Limb (tissue), 2 donors: ENCODE results near the gene PTCH1.

Experiments
- DNase-seq, 2 donors: peaks; one replicate each; pipeline ENCODE4 v3.0.0-alpha.2; 2016; ENCODE audit errors: extremely low spot score in 2 of 2

Gene PTCH1

DNA sequence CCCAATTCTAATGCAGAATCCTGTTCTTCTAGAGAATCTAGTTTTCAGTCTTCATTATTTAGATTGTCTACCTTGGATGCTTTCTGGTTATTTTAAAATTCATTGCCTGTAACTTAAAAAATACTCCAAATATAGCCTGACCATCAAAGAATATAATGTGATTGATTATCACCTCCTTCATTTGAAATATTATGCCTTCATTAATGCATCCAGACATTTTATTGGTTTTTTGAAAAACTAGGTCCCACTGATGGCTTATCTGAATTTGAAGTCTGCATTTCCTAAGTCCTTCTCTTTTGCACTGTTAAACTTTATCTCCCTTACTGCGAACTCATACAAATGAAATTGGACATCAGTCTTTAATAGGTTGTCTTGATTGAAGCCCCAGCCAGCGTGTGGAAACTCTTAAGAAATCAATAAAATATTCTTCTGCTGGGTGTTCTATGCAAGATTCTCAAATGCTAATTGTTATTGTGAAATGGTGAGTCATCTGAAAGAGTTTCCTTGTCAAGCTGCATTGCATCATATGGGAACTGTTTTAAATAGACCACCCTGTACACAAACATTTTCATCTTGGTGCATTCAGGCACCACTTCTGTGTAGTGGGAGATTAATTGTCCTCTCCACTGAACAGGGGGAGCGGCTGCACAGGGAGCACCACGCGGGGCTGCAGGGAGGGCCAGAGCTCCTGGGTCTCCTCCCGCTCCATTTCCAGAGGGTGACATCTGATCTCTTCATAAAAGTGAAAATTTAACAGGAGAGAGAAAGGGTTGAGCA lies 106.9 kb downstream of the PTCH1 start:
- no peak for DNase-seq

DNA sequence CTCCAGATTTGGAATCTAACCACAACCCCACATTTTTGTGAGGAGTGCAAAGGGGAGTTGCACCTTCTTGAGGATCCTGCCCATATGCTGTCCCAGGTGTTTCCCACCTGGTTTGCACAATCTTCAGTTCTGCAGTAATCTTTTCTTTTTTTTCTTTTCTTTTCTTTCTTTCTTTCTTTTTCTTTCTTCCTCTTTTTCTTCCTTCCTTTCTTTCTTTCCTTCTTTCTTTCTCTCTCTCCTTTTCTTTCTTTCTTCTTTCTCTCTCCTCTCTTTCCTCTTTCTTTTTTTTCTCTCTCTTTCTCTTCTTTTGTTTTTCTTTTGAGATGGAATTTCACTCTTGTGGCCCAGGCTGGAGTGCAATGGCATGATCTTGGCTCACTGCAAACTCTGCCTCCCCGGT lies 109.2 kb downstream of the PTCH1 start:
- no peak for DNase-seq

DNA sequence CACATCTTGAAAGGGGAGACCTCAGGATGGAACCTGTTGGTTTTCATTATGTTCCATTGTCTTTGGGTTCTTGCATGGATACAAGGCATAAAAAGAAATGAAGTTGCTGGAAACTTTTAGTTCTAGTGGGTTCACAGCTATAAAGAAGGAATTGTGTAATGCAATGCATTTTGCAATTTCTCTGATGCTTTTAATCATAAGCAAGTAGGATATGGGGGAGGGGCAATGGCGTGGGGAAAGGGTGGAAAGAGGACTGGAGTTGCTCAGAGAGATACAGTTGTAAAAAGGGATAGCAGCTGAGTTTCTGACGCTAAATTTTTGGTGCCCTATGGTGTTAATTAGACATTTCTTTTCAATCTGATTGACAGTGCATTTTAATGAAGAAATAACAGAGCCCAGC lies 110.7 kb downstream of the PTCH1 start:
- DNase-seq = no peak

DNA sequence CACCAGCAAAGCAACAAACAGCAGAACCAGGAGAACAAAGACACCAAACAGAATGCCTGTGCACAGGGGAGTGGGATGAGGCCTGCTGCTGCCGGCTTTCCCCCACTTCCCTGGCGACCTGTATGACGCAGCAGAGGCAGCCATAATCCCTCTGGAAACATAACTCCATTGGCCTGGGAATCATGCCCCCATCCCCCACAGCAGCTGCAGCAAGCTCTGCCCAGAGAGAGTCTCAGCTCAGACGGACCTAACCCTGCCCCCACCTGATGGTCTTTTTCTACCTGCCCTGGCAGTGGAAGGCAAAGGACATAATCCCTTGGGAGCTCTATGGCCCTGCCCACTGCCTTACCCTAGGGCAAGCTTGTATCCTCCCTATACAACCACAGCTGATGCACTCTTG lies 117.5 kb downstream of the PTCH1 start:
- no peak for DNase-seq
